ENCODE measurements around the gene VWA3A.
"Not testable (repeated sequence)": the region's sequence is repeated elsewhere in the genome, so short reads cannot be mapped to it uniquely, and the experiment has no call there.

GRCh38 chr16:22128537-22128936 lies 36.2 kb downstream of the VWA3A start:
- not testable (repeated sequence) for TF ChIP-seq CTCF (IDR thresholded peaks at IDR 0.05); POLR2AphosphoS5 (IDR thresholded peaks at IDR 0.05; ENCODE audit: low read depth, low read length); TCF7L2 (IDR thresholded peaks at IDR 0.05; ENCODE audit: low read depth, low read length); REST (IDR thresholded peaks at IDR 0.05; ENCODE audit: insufficient read depth in 1 of 2, low read depth in 2 of 2, low read length in 1 of 2); SIN3A (IDR thresholded peaks at IDR 0.05; ENCODE audit: borderline replicate concordance, insufficient read depth, low read depth, low read length)

All from Panc1 (cell line).